GM21526 (cell line): ENCODE results near the gene DNAJC9.
"Not testable (repeated sequence)": the region's sequence is repeated elsewhere in the genome, so short reads cannot be mapped to it uniquely, and the experiment has no call there.

ENCODE experiments used
- ATAC-seq: cut with Tn5 transposase; IDR thresholded peaks from one replicate; pipeline ENCODE4 v1.9.1; 2021; ENCODE audit warnings: moderate library complexity; ENCODE audit not compliant: unreplicated experiment, low FRiP score

The DNAJC9 gene

GRCh38 chr10:73246646-73247508 is at the start of gene DNAJC9:
DNAJC9 (minus strand) TSS chr10:73247255; CDS start chr10:73247189, 66 bp downstream.
- peak; percentile 77 for ATAC-seq

GRCh38 chr10:73293461-73293860 is 46.4 kb upstream of the DNAJC9 start:
- no peak for ATAC-seq

- no peak for ATAC-seq
Observed at GRCh38 chr10:73289958-73290357, 42.9 kb upstream of the DNAJC9 start.

GRCh38 chr10:73287441-73287840 is 40.4 kb upstream of the DNAJC9 start:
- ATAC-seq, result no peak

- ATAC-seq, result no peak
Observed at GRCh38 chr10:73281097-73281496, 34.0 kb upstream of the DNAJC9 start.

GRCh38 chr10:73264423-73264822 is 17.4 kb upstream of the DNAJC9 start:
- no peak for ATAC-seq

GRCh38 chr10:73263693-73264347 is 16.8 kb upstream of the DNAJC9 start:
- ATAC-seq, result no peak

- no peak for ATAC-seq
Observed at GRCh38 chr10:73262880-73263555, 16.0 kb upstream of the DNAJC9 start.

- ATAC-seq, result no peak
Observed at GRCh38 chr10:73262105-73262730, 15.2 kb upstream of the DNAJC9 start.

GRCh38 chr10:73261362-73261995 is 14.4 kb upstream of the DNAJC9 start:
- no peak for ATAC-seq

GRCh38 chr10:73258612-73259011 is 11.6 kb upstream of the DNAJC9 start:
- ATAC-seq, result not testable (repeated sequence)

- ATAC-seq, result peak; percentile 8
Observed at GRCh38 chr10:73253225-73253555, 6.1 kb upstream of the DNAJC9 start.

GRCh38 chr10:73252445-73253224 is 5.6 kb upstream of the DNAJC9 start, which contains the start of gene MRPS16:
MRPS16 (minus strand) TSS chr10:73252644; CDS start chr10:73252482, 162 bp downstream.
- peak; percentile 82 for ATAC-seq

GRCh38 chr10:73251683-73252444 is 4.8 kb upstream of the DNAJC9 start:
- no peak for ATAC-seq

- no peak for ATAC-seq
Observed at GRCh38 chr10:73248259-73248724, 1.2 kb upstream of the DNAJC9 start.

GRCh38 chr10:73247509-73248258 is 629 bp upstream of the DNAJC9 start:
- ATAC-seq, result no peak

- ATAC-seq, result no peak
Observed at GRCh38 chr10:73246322-73246645, 771 bp downstream of the DNAJC9 start.

GRCh38 chr10:73244866-73245477 is 2.1 kb downstream of the DNAJC9 start:
- no peak for ATAC-seq
